HFFc6 (cell line): ENCODE data around the gene ZNF581. TPM values are rescaled to one million over a fixed set of nuclear protein-coding genes. Genes with fewer than 3 reads are reported as not detected.

Experiments used
- DNase-seq: peaks from one replicate; pipeline ENCODE4 v3.0.0-alpha.2; 2018
- H3K27ac Mint-ChIP-seq: 2 replicates; pipeline ENCODE4 v1.8.0; 2020; ENCODE audit warnings: mild to moderate bottlenecking, mixed read lengths
- H3K27me3 Mint-ChIP-seq: 2 replicates; pipeline ENCODE4 v1.8.0; 2021; ENCODE audit warnings: mild to moderate bottlenecking, moderate library complexity, mixed read lengths; ENCODE audit not compliant: insufficient read depth
- H3K36me3 Mint-ChIP-seq: 2 replicates; pipeline ENCODE4 v1.8.0; 2021; ENCODE audit warnings: low read depth, mixed read lengths
- H3K4me1 Mint-ChIP-seq: 2 replicates; pipeline ENCODE4 v1.8.0; 2020; ENCODE audit warnings: low read depth, mixed read lengths
- H3K4me3 Mint-ChIP-seq: 2 replicates; pipeline ENCODE4 v1.8.0; 2020; ENCODE audit warnings: mild to moderate bottlenecking, moderate library complexity, mixed read lengths
- H3K9me3 Mint-ChIP-seq: 2 replicates; pipeline ENCODE4 v1.8.0; 2020; ENCODE audit warnings: mild to moderate bottlenecking, mixed read lengths
- total RNA-seq, 6 experiments: library from RNA; stranded (reverse); fragmentation: NEBNext Ultra II Directional; extraction: Animal tissue kit (Norgen Biotek cat#: 25700); gene quantifications; 2 replicates in 1 of 6; 3 replicates in 5 of 6; pipeline ENCODE4 v1.2.3, GENCODE V29; 2021
- TF ChIP-seq, protein P1 (sequence below): fragments of 200-600 bp; sonication (generic); IDR thresholded peaks from 2 replicates; pipeline ENCODE4 v1.5.0; 2021; ENCODE audit warnings: antibody characterized with exemption, mild to moderate bottlenecking

ZNF581 gene
- total RNA-seq, 6 experiments from 2014 or later: 20.1 to 25.8 (median 21.9) TPM

DNA sequence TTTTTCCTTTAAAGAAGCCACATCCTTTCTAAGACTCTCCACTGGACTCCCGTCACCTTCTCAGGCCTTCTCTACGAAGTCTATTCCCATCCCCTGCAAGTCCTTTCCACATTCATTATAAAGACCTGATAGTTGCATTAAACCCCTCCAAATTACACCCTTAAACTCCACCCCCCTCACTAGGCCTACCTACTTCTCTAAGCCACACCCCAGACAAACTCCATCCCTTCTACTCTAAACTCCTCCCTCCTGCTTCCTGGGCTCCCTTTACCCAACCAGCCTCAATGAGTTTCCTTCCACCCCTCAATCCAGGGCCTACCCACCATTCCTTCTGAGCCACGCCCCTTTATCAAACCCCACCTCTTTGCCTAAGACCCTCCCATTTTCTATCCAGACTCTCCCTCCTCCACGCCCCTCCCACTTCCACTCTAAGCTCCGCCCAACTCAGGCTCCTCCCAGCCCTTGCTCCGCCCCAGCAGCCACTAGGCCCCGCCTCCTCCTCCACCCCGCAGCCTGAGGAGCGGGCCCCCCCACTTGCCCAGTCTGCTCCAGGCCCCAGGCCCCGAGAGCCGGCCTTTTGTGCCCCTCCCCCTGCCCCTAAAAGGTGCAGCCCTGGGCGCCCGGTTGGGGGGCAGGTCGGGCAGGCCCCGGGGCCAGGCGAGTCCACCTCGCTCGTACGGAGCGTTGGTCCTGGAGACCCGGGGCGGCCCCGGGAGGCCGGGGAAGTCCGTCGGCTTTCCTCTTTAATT, 44.6 kb upstream of the ZNF581 start:
- peaks cover 46% of the 10 kb centered on the region for H3K36me3 Mint-ChIP-seq
- no peaks in the 10 kb centered on the region for H3K9me3 Mint-ChIP-seq
- TF ChIP-seq, protein P1, sequence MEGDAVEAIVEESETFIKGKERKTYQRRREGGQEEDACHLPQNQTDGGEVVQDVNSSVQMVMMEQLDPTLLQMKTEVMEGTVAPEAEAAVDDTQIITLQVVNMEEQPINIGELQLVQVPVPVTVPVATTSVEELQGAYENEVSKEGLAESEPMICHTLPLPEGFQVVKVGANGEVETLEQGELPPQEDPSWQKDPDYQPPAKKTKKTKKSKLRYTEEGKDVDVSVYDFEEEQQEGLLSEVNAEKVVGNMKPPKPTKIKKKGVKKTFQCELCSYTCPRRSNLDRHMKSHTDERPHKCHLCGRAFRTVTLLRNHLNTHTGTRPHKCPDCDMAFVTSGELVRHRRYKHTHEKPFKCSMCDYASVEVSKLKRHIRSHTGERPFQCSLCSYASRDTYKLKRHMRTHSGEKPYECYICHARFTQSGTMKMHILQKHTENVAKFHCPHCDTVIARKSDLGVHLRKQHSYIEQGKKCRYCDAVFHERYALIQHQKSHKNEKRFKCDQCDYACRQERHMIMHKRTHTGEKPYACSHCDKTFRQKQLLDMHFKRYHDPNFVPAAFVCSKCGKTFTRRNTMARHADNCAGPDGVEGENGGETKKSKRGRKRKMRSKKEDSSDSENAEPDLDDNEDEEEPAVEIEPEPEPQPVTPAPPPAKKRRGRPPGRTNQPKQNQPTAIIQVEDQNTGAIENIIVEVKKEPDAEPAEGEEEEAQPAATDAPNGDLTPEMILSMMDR: no peak
- H3K4me1 Mint-ChIP-seq: peaks cover 19% of the 10 kb centered on the region
- DNase-seq: peak; percentile 92
- H3K27me3 Mint-ChIP-seq: peaks cover 1% of the 10 kb centered on the region
- H3K4me3 Mint-ChIP-seq: peak overlapping the region; percentile 98
- H3K27ac Mint-ChIP-seq: peak overlapping the region; percentile 99

DNA sequence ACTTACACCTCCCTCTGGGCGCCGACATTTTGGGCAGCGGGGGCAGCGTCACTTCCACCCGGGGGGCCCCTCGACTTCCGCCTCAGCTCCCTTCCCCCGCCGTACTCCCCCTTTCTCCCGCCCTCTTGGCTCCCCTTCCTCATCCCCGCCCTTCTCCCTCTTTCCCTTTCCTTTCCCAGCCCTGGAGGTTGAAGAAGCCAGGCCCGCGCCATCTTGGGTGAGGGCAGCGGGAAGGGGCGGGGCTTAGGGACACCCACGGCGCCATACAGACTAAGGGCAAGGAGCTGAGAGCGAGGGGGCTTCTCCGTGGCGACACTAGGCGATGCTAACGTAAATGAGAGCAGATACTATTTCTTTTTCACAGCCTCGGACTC, 44.0 kb upstream of the ZNF581 start, which contains the start of gene FIZ1:
Gene FIZ1 (minus strand): TSS at position 50 of the 374 bp plus-strand sequence. CDS start 1,652 bp downstream, outside the sequence.
- Mint-ChIP-seq H3K9me3 (no peaks in the 10 kb centered on the region), H3K36me3 (peaks cover 45% of the 10 kb centered on the region), H3K27me3 (peaks cover 1% of the 10 kb centered on the region), H3K27ac (peak within 1 kb of the TSS; percentile 99), H3K4me3 (peak within 1 kb of the TSS; percentile 98), H3K4me1 (peaks cover 21% of the 10 kb centered on the region)
- TF ChIP-seq, protein P1: no peak
- peak; percentile 96 for DNase-seq

DNA sequence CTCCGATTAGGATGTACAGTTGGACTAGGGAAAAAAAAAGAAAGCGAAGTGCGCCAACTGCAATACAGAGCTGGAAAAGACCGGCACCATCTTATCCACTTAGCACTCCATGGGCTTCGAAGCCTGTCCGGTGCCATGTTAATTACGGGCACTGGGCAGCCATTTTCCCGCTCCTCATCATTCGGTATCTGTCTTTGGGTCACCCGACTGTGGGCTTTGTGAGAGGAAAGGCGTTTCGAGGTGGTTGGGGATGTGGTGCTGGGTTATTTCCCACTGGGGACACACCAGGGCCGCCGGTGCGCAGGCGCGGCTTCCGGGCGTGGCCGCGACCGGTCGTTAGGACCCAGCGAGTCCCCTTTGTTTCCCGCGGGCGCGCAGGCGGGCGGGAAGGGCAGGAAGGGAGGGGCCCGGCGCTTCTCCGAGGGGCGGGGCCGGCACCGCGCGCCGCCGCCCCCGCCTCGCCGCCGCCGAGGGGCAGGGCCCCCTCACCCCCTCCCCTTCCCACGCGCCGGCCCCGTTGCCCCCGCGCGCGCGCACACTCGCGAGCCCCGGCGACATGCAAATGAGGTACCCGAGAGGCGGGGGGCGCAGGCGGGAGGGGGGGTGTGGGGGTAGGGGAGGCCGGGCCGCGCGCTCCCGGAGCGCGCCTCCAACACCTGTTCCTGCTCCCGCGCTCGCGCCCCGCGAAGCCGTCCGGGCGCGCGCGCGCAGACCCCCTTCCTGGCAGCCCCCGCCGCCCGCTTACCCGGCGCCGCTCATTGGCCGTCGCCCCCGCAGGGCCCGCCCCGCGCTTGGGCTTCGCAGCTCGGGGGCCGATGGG, 43.4 kb upstream of the ZNF581 start, which contains the start of gene ZNF524:
Gene ZNF524 (plus strand): TSS at position 447 of the 820 bp plus-strand sequence. CDS start 1,825 bp downstream, outside the sequence.
- DNase-seq: peak; percentile 74
- Mint-ChIP-seq H3K27me3 (peaks cover 1% of the 10 kb centered on the region), H3K4me1 (peaks cover 26% of the 10 kb centered on the region), H3K9me3 (no peaks in the 10 kb centered on the region), H3K36me3 (peaks cover 40% of the 10 kb centered on the region), H3K4me3 (peak within 1 kb of the TSS; percentile 98), H3K27ac (peak within 1 kb of the TSS; percentile 99)
- TF ChIP-seq, protein P1: no peak

DNA sequence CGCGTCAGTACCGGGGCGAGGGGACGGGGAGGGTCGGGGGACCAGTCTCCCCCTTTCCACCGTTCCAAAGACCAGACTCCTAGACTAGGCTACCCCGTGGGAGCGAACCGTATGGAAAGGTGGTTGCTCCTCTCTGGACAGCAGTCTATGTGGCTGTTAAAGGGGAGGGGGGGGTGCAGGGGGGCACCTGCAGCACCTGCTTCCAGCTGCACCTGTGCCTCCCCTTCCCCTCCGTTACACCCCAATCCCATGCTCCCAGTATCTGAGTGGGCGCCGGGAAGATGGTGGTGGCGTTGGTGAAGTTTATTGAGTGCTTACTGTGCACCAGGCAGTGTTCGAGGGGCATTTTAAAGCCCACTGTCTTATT, 42.8 kb upstream of the ZNF581 start:
- Mint-ChIP-seq H3K4me3 (peak overlapping the region; percentile 84), H3K9me3 (no peaks in the 10 kb centered on the region), H3K4me1 (peaks cover 26% of the 10 kb centered on the region), H3K36me3 (peaks cover 34% of the 10 kb centered on the region), H3K27ac (peak overlapping the region; percentile 76), H3K27me3 (peaks cover 1% of the 10 kb centered on the region)
- no peak for DNase-seq
- TF ChIP-seq, protein P1: no peak

DNA sequence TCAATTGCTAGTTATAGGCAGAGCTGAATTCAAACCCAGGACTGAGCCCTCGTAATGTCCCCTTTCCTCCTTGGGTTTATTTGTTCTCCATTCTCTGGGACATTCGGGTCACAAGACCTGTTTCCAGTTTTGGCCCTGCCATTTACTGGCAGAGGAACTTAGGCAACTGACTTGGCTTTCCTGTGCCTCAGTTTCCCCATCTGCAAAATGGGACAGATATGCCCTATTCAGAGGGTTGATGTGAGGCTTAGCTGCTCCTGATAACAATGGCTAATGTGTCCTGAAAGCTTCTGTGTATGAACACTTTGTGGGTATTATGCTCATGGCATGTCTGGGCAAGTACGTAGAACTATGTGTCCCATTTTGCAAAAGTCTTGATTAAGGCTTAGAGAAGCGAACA, 42.4 kb upstream of the ZNF581 start:
- DNase-seq: no peak
- TF ChIP-seq, protein P1: no peak
- H3K36me3 Mint-ChIP-seq: peaks cover 30% of the 10 kb centered on the region
- H3K9me3 Mint-ChIP-seq: no peaks in the 10 kb centered on the region
- peaks cover 1% of the 10 kb centered on the region for H3K27me3 Mint-ChIP-seq
- peaks cover 26% of the 10 kb centered on the region for H3K4me1 Mint-ChIP-seq
- peak overlapping the region; percentile 76 for H3K27ac Mint-ChIP-seq
- peak overlapping the region; percentile 84 for H3K4me3 Mint-ChIP-seq
